SK-N-SH (cell line): Measurements from ENCODE around the gene FEM1C. TPM values are rescaled to one million over a fixed set of nuclear protein-coding genes. Genes with fewer than 3 reads are reported as not detected.

Experiments
- CTCF ChIA-PET: fragments of 300-600, 350-600 bp; formaldehyde crosslinking; extraction: SDS; loops from one replicate; lab custom pipeline; 2021; lab: Yijun Ruan, JAX
- POLR2A ChIA-PET: fragments of 350-600 bp; sonication (Branson Sonifier 250); formaldehyde crosslinking; extraction: SDS; loops from one replicate; lab custom pipeline; 2020; ENCODE audit warnings: antibody characterized with exemption, inconsistent platforms; lab: Yijun Ruan, JAX
- DNase-seq: peaks from one replicate; pipeline ENCODE4 v3.0.0; 2012
- H2AFZ ChIP-seq: fragments of 200-600 bp; sonication (generic); 2 replicates; pipeline ENCODE4 v1.8.1; 2016; ENCODE audit warnings: antibody characterized with exemption, mild to moderate bottlenecking, low read depth
- H3F3A ChIP-seq: fragments of 200-600 bp; sonication (generic); replicated peaks from 2 replicates; pipeline ENCODE3; 2016; ENCODE audit warnings: antibody characterized with exemption, mild to moderate bottlenecking; ENCODE audit not compliant: insufficient read depth
- H3K27ac ChIP-seq, 2 experiments: fragments of 200-500 bp in 1 of 2; fragments of 200-600 bp in 1 of 2; sonication (Bioruptor generic) in 1 of 2; sonication (generic), shearing (Covaris generic) in 1 of 2; 2 replicates each; pipeline versions ENCODE4 v1.5.1 to v1.6.1; 2014 to 2016; ENCODE audit warnings: low read depth in 2 of 2, inconsistent platforms in 1 of 2, low read length in 1 of 2, mild to moderate bottlenecking in 1 of 2, mixed read lengths in 1 of 2
- H3K27me3 ChIP-seq: fragments of 200-600 bp; sonication (generic), shearing (Covaris generic); 2 replicates; pipeline ENCODE4 v1.6.1; 2016; ENCODE audit warnings: mixed run types; ENCODE audit not compliant: insufficient read depth
- H3K36me3 ChIP-seq, 2 experiments: fragments of 200-500 bp in 1 of 2; fragments of 200-600 bp in 1 of 2; sonication (Bioruptor generic) in 1 of 2; sonication (generic) in 1 of 2; replicated peaks in 1 of 2; 2 replicates each; pipeline versions ENCODE3 to v1.5.1; 2014 to 2016; ENCODE audit warnings: low read length in 1 of 2, mild to moderate bottlenecking in 1 of 2; ENCODE audit not compliant: insufficient read depth in 2 of 2, control insufficient read depth in 1 of 2
- H3K4me1 ChIP-seq, 2 experiments: fragments of 200-500 bp in 1 of 2; fragments of 200-600 bp in 1 of 2; sonication (Bioruptor generic) in 1 of 2; sonication (generic), shearing (Covaris generic) in 1 of 2; 2 replicates each; pipeline versions ENCODE4 v1.5.1 to v1.6.1; 2014 to 2016; ENCODE audit warnings: low read depth in 1 of 2, low read length in 1 of 2, mixed run types in 1 of 2; ENCODE audit not compliant: insufficient read depth in 2 of 2, control insufficient read depth in 1 of 2
- H3K4me2 ChIP-seq: fragments of 200-600 bp; sonication (generic), shearing (Covaris generic); 2 replicates; pipeline ENCODE4 v1.6.1; 2017; ENCODE audit warnings: mixed run types
- H3K4me3 ChIP-seq, 2 experiments: fragments of 200-500 bp in 1 of 2; fragments of 200-600 bp in 1 of 2; sonication (Bioruptor generic) in 1 of 2; sonication (generic), shearing (Covaris generic) in 1 of 2; 2 replicates each; pipeline versions ENCODE4 v1.5.1 to v1.8.1; 2014 to 2016; ENCODE audit warnings: low read depth in 2 of 2, inconsistent platforms in 1 of 2, low read length in 1 of 2, mild to moderate bottlenecking in 1 of 2, mixed read lengths in 1 of 2, moderate library complexity in 1 of 2
- H3K79me2 ChIP-seq: fragments of 200-600 bp; sonication (generic); 2 replicates; pipeline ENCODE4 v1.8.1; 2017; ENCODE audit warnings: mild to moderate bottlenecking; ENCODE audit not compliant: insufficient read depth
- H3K9ac ChIP-seq: fragments of 200-600 bp; sonication (generic); 2 replicates; pipeline ENCODE4 v1.6.1; 2017; ENCODE audit warnings: mixed run types
- H3K9me2 ChIP-seq: fragments of 200-600 bp; sonication (generic); 2 replicates; pipeline ENCODE4 v1.6.1; 2017; ENCODE audit warnings: mixed run types
- H3K9me3 ChIP-seq: fragments of 200-600 bp; sonication (generic); 2 replicates; pipeline ENCODE4 v1.6.1; 2017; ENCODE audit warnings: mixed run types, mild to moderate bottlenecking, moderate library complexity
- H4K20me1 ChIP-seq: fragments of 200-600 bp; sonication (generic); 2 replicates; pipeline ENCODE4 v1.6.1; 2017; ENCODE audit warnings: mild to moderate bottlenecking, mixed run types; ENCODE audit not compliant: insufficient read depth
- CHD2 ChIP-seq: fragments of 150-350 bp; IDR thresholded peaks from 2 replicates; pipeline ENCODE4 v1.6.1; 2018; ENCODE audit warnings: low read length; ENCODE audit not compliant: partially characterized antibody
- EP300 ChIP-seq, 2 experiments: IDR thresholded peaks; 2 replicates each; pipeline versions ENCODE4 v1.4.0 to v1.6.1; 2012; ENCODE audit warnings: borderline replicate concordance in 1 of 2, low read depth in 1 of 2, low read length in 1 of 2
- EZH2phosphoT487 ChIP-seq: fragments of 200-600 bp; sonication (generic); IDR thresholded peaks from 2 replicates; pipeline ENCODE4 v1.6.1; 2017; ENCODE audit warnings: low read depth, mixed run types, mild to moderate bottlenecking, antibody characterized with exemption, moderate library complexity, borderline replicate concordance
- FOSL2 ChIP-seq: IDR thresholded peaks from 2 replicates; pipeline ENCODE4 v1.4.0; 2012; ENCODE audit warnings: low read depth, mild to moderate bottlenecking, moderate library complexity, borderline replicate concordance
- FOXM1 ChIP-seq: IDR thresholded peaks from 2 replicates; pipeline ENCODE4 v1.4.0; 2012; ENCODE audit warnings: low read depth, mild to moderate bottlenecking
- GABPA ChIP-seq: IDR thresholded peaks from 2 replicates; pipeline ENCODE4 v1.4.0; 2012; ENCODE audit warnings: low read depth, mild to moderate bottlenecking
- GATA2 ChIP-seq: sonication (generic); formaldehyde crosslinking; IDR thresholded peaks from 2 replicates; pipeline ENCODE4 v1.5.0; 2020; ENCODE audit warnings: mild to moderate bottlenecking, missing genetic modification reagents
- IRF3 ChIP-seq: fragments of 150-350 bp; IDR thresholded peaks from 2 replicates; pipeline ENCODE4 v1.6.1; 2016; ENCODE audit warnings: mild to moderate bottlenecking, low read depth, low read length
- MAX ChIP-seq: IDR thresholded peaks from 2 replicates; pipeline ENCODE4 v1.4.0; 2012; ENCODE audit warnings: low read depth
- MEF2A ChIP-seq: IDR thresholded peaks from 2 replicates; pipeline ENCODE4 v1.4.0; 2012; ENCODE audit warnings: low read depth, borderline replicate concordance
- MXI1 ChIP-seq: IDR thresholded peaks from 2 replicates; pipeline ENCODE4 v1.6.1; 2012; ENCODE audit warnings: mild to moderate bottlenecking, low read depth, low read length, improper control_type of control experiment
- NRF1 ChIP-seq: IDR thresholded peaks from 2 replicates; pipeline ENCODE4 v1.6.1; 2012; ENCODE audit warnings: low read depth, mild to moderate bottlenecking, low read length
- POLR2AphosphoS5 ChIP-seq: IDR thresholded peaks from 2 replicates; pipeline ENCODE4 v1.6.1; 2012; ENCODE audit warnings: low read depth, low read length
- RAD21 ChIP-seq: IDR thresholded peaks from 2 replicates; pipeline ENCODE4 v1.6.1; 2012; ENCODE audit warnings: mild to moderate bottlenecking, low read length
- RXRA ChIP-seq: IDR thresholded peaks from 2 replicates; pipeline ENCODE4 v1.4.0; 2012; ENCODE audit warnings: low read depth, mild to moderate bottlenecking, borderline replicate concordance
- SIN3A ChIP-seq: IDR thresholded peaks from 2 replicates; pipeline ENCODE4 v1.6.1; 2012; ENCODE audit warnings: low read depth, mild to moderate bottlenecking, low read length, moderate library complexity, borderline replicate concordance
- SMC3 ChIP-seq: IDR thresholded peaks from 2 replicates; pipeline ENCODE4 v1.6.1; 2012; ENCODE audit warnings: low read depth, low read length, improper control_type of control experiment
- TAF1 ChIP-seq: IDR thresholded peaks from 2 replicates; pipeline ENCODE4 v1.6.1; 2012; ENCODE audit warnings: low read depth, mild to moderate bottlenecking, low read length, moderate library complexity, borderline replicate concordance
- TCF12 ChIP-seq: IDR thresholded peaks from 2 replicates; pipeline ENCODE4 v1.4.0; 2012
- TEAD4 ChIP-seq: IDR thresholded peaks from 2 replicates; pipeline ENCODE4 v1.4.0; 2012; ENCODE audit warnings: mild to moderate bottlenecking, borderline replicate concordance; ENCODE audit not compliant: insufficient read depth
- YY1 ChIP-seq: IDR thresholded peaks from 2 replicates; pipeline ENCODE4 v1.4.0; 2012; ENCODE audit warnings: low read depth, mild to moderate bottlenecking
- WGBS: methylation state at CpG from one replicate; pipeline ENCODE4 v1.1.6; 2017; ENCODE audit warnings: low lambda C conversion rate; 5-methylcytosine and 5-hydroxymethylcytosine counted together
- polyA plus RNA-seq, 3 experiments: library from polyadenylated mRNA; depleted of rRNA; stranded (reverse); fragments of >200 nt; gene quantifications; 2 replicates each; pipeline ENCODE4 v1.2.3, GENCODE V29; 2012
- TF ChIP-seq, protein P1 (sequence below): IDR thresholded peaks from 2 replicates; pipeline ENCODE4 v1.4.0; 2012; ENCODE audit warnings: low read depth, borderline replicate concordance
- TF ChIP-seq, protein P2 (sequence below): IDR thresholded peaks from 2 replicates; pipeline ENCODE4 v1.4.0; 2012; ENCODE audit warnings: low read depth, borderline replicate concordance

The FEM1C gene
- polyA plus RNA-seq, 1 of the 3 experiments (the other 2 are of a cell fraction): 2.8 TPM

DNA sequence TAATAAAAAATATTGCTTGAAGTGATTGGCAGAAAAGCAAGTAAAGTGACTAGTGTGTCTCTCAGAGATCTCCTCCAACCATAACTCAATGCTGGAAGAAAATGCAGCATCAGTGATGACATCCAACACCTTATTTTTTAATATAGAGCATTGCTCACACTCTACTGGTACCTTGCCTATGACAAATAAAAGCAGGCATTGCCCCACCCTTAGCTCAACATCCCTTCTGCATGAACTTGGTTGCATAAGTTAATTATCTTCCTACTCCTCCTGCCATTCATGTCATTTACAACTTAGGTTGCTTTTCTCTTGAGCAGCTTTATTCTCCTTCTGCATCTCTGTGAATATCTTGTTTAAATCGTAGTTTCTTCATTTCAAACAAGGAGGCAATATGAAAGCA lies 41.2 kb downstream of the FEM1C start:
- CTCF ChIA-PET: no interaction called here
- Histone ChIP-seq H3K9me2 (no peaks in the 10 kb centered on the region), H3F3A (peaks cover 5% of the 10 kb centered on the region), H3K4me3 (no peak overlapping the region), H3K27ac (no peak overlapping the region), H3K36me3 (no peaks in the 10 kb centered on the region), H3K4me1 (no peaks in the 10 kb centered on the region), H3K9ac (no peak overlapping the region), H3K9me3 (no peaks in the 10 kb centered on the region), H4K20me1 (no peaks in the 10 kb centered on the region), H2AFZ (no peak overlapping the region), H3K4me2 (no peak overlapping the region), H3K27me3 (no peaks in the 10 kb centered on the region), H3K79me2 (no peaks in the 10 kb centered on the region)
- DNase-seq: no peak
- 52% methylated on average over 1 of the region's 1 CpG for WGBS
- POLR2A ChIA-PET: no interaction called here
- TF ChIP-seq RXRA: no peak
- no peak for TF ChIP-seq GATA2
- no peak for TF ChIP-seq EP300 (IDR thresholded peaks at IDR 0.05; ENCODE audit: borderline replicate concordance in 1 of 2, low read depth in 1 of 2, low read length in 1 of 2)
- TF ChIP-seq, protein P1, sequence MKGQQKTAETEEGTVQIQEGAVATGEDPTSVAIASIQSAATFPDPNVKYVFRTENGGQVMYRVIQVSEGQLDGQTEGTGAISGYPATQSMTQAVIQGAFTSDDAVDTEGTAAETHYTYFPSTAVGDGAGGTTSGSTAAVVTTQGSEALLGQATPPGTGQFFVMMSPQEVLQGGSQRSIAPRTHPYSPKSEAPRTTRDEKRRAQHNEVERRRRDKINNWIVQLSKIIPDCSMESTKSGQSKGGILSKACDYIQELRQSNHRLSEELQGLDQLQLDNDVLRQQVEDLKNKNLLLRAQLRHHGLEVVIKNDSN: no peak
- TF ChIP-seq TAF1: no peak
- no peak for TF ChIP-seq SIN3A
- no peak for TF ChIP-seq MEF2A
- TF ChIP-seq, protein P2, sequence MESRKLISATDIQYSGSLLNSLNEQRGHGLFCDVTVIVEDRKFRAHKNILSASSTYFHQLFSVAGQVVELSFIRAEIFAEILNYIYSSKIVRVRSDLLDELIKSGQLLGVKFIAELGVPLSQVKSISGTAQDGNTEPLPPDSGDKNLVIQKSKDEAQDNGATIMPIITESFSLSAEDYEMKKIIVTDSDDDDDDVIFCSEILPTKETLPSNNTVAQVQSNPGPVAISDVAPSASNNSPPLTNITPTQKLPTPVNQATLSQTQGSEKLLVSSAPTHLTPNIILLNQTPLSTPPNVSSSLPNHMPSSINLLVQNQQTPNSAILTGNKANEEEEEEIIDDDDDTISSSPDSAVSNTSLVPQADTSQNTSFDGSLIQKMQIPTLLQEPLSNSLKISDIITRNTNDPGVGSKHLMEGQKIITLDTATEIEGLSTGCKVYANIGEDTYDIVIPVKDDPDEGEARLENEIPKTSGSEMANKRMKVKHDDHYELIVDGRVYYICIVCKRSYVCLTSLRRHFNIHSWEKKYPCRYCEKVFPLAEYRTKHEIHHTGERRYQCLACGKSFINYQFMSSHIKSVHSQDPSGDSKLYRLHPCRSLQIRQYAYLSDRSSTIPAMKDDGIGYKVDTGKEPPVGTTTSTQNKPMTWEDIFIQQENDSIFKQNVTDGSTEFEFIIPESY: no peak
- no peak for TF ChIP-seq YY1
- TF ChIP-seq RAD21: no peak
- TF ChIP-seq GABPA: no peak
- TF ChIP-seq NRF1: no peak
- TF ChIP-seq FOSL2: no peak
- no peak for TF ChIP-seq CHD2
- no peak for TF ChIP-seq FOXM1
- no peak for TF ChIP-seq MAX

DNA sequence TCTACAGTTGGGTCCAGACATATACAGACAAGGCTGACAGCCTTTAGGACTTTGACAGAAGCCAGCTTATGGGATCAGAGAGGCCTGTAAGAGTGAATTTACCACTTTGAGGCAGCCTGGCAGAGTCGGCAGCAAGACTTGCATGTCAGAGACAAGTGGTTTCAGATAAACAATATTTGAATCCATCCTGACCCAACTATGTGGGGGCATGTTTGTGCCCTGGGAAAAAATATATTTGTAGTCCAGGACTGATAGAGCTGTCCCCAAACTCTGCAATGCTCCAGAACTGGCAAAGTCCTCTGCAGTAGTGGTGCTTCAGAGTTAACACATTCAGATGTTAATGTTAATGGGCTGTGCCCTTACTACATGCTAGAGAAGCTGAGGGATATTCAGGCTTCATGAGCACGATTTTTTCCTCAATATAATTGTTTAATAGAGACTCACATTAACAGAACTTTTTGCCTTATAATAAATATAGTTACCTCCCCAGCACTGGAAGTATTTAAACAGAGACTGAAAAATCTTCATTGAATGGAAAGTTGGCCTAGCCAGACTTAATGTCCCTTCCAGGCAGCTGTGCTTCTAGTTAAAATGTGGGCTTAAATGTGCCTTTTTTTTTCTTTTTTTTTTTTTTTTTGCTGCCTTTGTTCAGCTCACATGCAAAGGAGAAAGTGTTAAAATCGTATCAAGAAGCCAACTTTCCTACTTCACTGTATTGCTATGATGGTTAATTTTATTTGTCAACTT lies 42.9 kb downstream of the FEM1C start:
- Histone ChIP-seq H3K4me3 (no peak overlapping the region), H4K20me1 (no peaks in the 10 kb centered on the region), H3K27ac (no peak overlapping the region), H3K9me2 (no peaks in the 10 kb centered on the region), H2AFZ (no peak overlapping the region), H3K4me2 (no peak overlapping the region), H3K4me1 (no peaks in the 10 kb centered on the region; a peak in 1 of 4 replicates), H3F3A (no peaks in the 10 kb centered on the region), H3K79me2 (no peaks in the 10 kb centered on the region), H3K9ac (no peak overlapping the region), H3K9me3 (no peaks in the 10 kb centered on the region), H3K27me3 (no peaks in the 10 kb centered on the region), H3K36me3 (no peaks in the 10 kb centered on the region)
- ChIA-PET POLR2A (no interaction called here), CTCF (no interaction called here)
- no peak for DNase-seq
- 26% methylated on average over 3 of the region's 3 CpGs for WGBS
- TF ChIP-seq EZH2phosphoT487: no peak
- no peak for TF ChIP-seq MXI1
- no peak for TF ChIP-seq FOSL2
- no peak for TF ChIP-seq IRF3
- TF ChIP-seq TEAD4: no peak
- TF ChIP-seq POLR2AphosphoS5: no peak
- no peak for TF ChIP-seq GABPA
- TF ChIP-seq TCF12: no peak
- TF ChIP-seq CHD2: no peak
- TF ChIP-seq FOXM1: no peak
- TF ChIP-seq MEF2A: no peak
- TF ChIP-seq SMC3: no peak
